PFSK-1 (cell line): ENCODE data around the gene CELF1.

Experiments used
- FOXP2 ChIP-seq: optimal IDR thresholded peaks from 2 replicates; pipeline ENCODE3; 2011; ENCODE audit warnings: borderline replicate concordance, control low read depth, inconsistent platforms; ENCODE audit not compliant: insufficient read depth; ENCODE audit errors: extremely low read length, extremely low read depth
- POLR2AphosphoS5 ChIP-seq: IDR thresholded peaks from 2 replicates; pipeline ENCODE4 v1.6.1; 2012; ENCODE audit warnings: low read depth, mild to moderate bottlenecking, control low read depth, low read length, moderate library complexity
- REST ChIP-seq, 2 experiments: IDR thresholded peaks; 2 replicates each; pipeline versions ENCODE4 v1.6.1 to v1.8.0; 2011 to 2012; ENCODE audit warnings: low read depth in 2 of 2, low read length in 2 of 2, control low read depth in 1 of 2, inconsistent platforms in 1 of 2, mild to moderate bottlenecking in 1 of 2, moderate library complexity in 1 of 2; ENCODE audit not compliant: insufficient read depth in 1 of 2
- SIN3A ChIP-seq: IDR thresholded peaks from 2 replicates; pipeline ENCODE4 v1.6.1; 2012; ENCODE audit warnings: mild to moderate bottlenecking, low read length, moderate library complexity, borderline replicate concordance; ENCODE audit not compliant: insufficient read depth
- TAF1 ChIP-seq: IDR thresholded peaks from 2 replicates; pipeline ENCODE4 v1.6.1; 2012; ENCODE audit warnings: low read length, control low read depth, borderline replicate concordance; ENCODE audit not compliant: insufficient read depth

GRCh38 chr11:47478651-47479329 is 74.1 kb downstream of the CELF1 start:
- TF ChIP-seq TAF1 (no peak), POLR2AphosphoS5 (no peak), REST (IDR thresholded peaks at IDR 0.05; ENCODE audit: insufficient read depth in 1 of 2, low read depth in 2 of 2, low read length in 2 of 2) (no peak), SIN3A (no peak), FOXP2 (no peak)
